Inflammatory macrophage (primary cell): ENCODE data around the gene CDC42BPA.

Experiments
- DNase-seq, 2 donors: peaks; one replicate each; pipeline ENCODE4 v3.0.0-alpha.2; 2020 to 2022

CDC42BPA gene

GRCh38 chr1:226987623-226988333, 330.5 kb downstream of the CDC42BPA start:
- no peak for DNase-seq

GRCh38 chr1:226987179-226987536, 331.1 kb downstream of the CDC42BPA start:
- DNase-seq, result no peak

GRCh38 chr1:226986496-226987178, 331.7 kb downstream of the CDC42BPA start:
- no peak for DNase-seq

GRCh38 chr1:226985839-226986463, 332.3 kb downstream of the CDC42BPA start:
- no peak for DNase-seq

- DNase-seq, result no peak
Observed at GRCh38 chr1:226985239-226985838, 333.0 kb downstream of the CDC42BPA start.

- no peak for DNase-seq
Observed at GRCh38 chr1:226984521-226985238, 333.6 kb downstream of the CDC42BPA start.

GRCh38 chr1:226983992-226984364, 334.3 kb downstream of the CDC42BPA start:
- no peak for DNase-seq

GRCh38 chr1:226983247-226983991, 334.9 kb downstream of the CDC42BPA start:
- no peak for DNase-seq

GRCh38 chr1:226982451-226983177, 335.7 kb downstream of the CDC42BPA start:
- no peak for DNase-seq

- DNase-seq, result no peak
Observed at GRCh38 chr1:226981838-226982237, 336.5 kb downstream of the CDC42BPA start.

- no peak for DNase-seq
Observed at GRCh38 chr1:226981386-226981817, 336.9 kb downstream of the CDC42BPA start.

- no peak for DNase-seq
Observed at GRCh38 chr1:226980565-226981385, 337.5 kb downstream of the CDC42BPA start.

- DNase-seq, result no peak
Observed at GRCh38 chr1:226980122-226980560, 338.2 kb downstream of the CDC42BPA start.

- no peak for DNase-seq
Observed at GRCh38 chr1:226979517-226980121, 338.7 kb downstream of the CDC42BPA start.

- no peak for DNase-seq
Observed at GRCh38 chr1:226979115-226979516, 339.2 kb downstream of the CDC42BPA start.

GRCh38 chr1:226978432-226979114, 339.7 kb downstream of the CDC42BPA start:
- DNase-seq, result no peak

- DNase-seq, result no peak
Observed at GRCh38 chr1:226977643-226978431, 340.5 kb downstream of the CDC42BPA start.

GRCh38 chr1:226976978-226977642, 341.2 kb downstream of the CDC42BPA start:
- no peak for DNase-seq
